ENCODE results near the gene METAP1D.

METAP1D gene

DNA sequence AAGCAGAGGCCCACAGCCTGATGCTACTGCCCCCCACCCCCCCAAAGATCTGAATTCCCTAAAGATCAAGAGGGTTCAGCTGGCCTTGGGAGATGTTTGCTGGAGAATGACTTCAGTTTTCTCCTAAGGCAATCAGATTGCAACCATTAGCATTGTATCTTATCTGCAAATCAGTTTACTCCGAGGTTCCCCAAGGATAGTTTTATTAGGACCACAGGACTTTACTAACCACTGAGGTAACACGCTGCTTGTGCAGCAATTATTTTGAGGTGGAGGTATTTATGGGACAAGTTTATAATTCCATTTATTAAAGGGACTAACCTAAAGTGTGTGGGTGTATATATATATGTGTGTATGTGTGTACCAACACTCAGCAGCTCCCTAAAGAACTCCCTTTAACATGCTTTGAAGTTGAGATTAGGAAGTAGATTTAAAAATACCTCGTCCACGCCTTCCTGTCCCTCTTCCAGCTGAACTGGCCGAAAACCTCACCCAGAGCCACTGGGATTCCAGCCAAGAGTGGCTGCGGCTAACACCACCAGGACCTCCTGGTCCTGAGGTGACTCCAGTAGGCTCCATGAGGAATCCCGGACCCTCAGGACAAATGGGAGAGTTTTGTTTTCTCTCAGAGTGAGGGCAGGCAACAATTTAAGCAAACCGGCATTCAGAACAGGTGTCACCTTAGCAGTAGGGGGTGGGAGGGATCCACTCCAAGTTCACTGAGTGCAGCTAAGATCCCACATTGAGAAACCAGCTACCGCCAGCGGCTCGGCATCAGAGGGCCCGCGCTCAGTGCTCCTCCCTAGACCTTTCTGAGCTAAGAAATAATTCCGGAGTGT lies 82.6 kb downstream of the METAP1D start:
- DNase-seq, result no peak

DNA sequence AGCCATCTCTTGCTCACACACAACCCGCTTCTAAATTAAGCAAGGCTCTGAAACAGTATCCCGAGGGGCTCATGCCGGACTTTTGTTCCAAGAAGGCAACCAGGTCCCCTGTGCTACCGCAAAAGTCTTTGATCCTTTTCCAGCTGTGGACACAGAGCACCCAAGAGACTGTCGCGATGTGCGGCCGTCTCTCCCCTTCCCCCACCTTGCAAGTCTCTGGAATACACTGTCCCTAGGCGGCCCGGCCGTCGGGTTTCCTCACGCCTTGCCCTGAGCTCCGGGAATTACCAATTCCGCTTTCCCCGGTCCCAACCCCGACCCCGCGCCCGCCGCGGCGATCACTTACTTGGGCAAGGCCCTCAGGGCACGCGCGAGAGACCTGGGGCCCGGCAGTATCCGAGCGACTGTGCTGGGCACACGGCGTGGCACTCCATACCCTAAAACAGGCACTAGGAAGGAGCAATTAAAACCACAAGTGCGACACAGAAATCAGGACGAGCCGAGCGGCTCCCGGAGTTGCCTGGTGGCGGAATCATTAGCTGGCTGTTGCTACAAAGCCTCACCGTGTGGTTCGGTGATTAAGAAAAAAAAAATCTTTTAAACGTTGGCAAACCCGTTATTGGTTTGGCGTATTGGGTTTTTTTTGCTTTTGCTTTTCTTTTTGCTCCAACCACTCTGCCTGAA lies 83.3 kb downstream of the METAP1D start:
- no peak for DNase-seq

DNA sequence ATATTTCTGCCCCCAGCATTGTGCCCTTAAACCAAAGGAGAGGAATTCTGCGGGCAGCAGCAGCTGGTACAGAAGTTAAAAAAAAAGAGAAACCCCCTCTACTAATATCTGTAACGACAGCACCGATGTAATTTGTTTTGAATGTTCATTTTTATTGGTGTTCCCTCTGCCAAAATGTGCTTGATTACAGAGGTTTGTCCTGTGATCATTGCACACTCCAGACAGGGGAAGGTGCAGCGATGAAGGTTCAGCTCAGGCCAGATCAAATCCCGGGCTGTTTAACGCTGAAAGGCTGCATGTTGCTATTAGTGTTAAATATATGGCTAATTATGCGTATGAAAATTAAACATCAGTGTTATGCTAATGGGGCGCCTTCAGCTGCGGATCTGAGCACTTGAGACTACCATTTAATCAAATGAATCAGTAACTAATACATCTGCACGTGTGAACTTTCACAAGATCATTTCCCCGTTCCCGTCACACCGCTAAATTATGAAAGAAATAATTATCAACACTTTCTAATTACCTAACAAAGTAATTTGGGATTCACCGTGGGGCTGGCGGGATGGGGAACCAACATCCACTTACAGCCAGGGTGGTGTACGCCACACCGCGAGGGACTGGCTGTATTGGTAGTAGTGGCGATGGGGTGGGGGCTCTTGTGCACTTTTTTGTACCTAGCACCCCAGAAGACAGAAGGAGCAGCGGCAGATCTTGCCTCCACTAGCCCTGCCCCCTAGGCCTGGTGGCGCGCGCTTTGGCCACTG lies 84.1 kb downstream of the METAP1D start:
- DNase-seq, result no peak

DNA sequence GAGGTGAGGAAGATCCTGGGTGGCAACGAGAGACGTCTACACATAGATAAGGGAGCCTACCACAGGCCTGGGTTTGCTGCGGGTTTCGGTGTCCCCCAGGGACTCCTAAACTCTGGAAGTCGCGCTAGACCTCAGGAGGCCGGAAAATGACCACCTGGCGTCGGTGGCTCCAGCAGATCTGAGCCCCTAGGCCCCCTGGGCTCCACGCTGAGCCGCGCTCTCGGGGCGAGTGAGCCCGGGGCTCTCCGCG lies 84.6 kb downstream of the METAP1D start:
- peak; percentile 68 for DNase-seq

DNA sequence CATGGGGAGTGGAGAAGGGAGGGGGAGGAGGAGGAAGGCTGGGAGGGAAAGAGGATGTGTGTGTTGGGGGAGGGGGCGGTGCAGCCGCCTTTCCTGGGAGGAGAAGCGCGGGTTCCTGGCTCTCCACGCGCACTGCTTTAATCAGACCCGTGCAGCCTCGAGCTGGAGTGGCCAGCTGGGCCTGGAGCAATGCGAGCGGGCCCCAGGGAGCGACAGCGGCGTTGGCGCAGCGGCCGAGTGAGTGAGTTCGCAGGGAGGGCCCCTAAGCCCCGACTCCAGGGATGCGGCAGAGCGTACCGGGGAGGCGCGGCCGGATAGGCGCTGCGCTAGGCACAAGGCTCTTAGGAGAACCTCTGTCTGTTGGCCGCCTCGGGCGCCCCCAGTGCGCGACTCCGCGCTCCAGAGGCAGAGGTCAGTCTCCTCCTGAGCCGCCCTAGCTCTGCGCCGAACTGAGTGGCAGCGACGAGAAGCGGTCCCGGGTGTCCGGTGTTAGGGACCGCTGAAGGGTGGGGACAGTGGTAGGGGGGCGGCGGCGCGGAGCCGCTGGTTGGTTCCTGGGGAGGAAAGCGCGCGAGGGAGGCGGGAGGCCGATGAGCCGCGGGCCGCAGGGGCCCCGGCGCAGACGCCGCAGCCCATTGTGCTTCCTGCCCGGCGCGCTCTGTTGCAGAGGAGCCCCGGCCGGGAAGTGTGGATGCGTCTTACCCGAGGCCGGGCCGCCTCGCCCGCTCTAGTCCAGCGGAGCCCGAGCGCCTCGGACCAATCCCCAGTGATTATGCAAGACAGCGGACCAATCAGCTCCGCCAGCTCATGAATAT lies 85.1 kb downstream of the METAP1D start:
- peak; percentile 89 for DNase-seq

DNA sequence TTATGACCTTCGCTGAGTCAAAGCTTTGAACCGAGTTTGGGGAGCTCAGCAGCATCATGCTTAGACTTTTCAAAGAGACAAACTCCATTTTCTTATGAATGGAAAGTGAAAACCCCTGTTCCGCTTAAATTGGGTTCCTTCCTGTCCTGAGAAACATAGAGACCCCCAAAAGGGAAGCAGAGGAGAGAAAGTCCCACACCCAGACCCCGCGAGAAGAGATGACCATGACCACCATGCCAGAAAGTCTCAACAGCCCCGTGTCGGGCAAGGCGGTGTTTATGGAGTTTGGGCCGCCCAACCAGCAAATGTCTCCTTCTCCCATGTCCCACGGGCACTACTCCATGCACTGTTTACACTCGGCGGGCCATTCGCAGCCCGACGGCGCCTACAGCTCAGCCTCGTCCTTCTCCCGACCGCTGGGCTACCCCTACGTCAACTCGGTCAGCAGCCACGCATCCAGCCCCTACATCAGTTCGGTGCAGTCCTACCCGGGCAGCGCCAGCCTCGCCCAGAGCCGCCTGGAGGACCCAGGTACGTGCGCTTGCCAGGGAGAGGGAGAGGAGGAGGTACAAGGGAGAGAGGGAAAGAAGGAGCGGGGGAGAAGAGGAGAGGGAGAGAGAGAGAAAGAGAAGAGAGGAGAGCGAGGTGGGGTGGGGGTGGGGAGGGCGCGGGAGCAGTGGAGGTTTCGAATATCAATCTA lies 85.9 kb downstream of the METAP1D start, which contains the start of gene DLX1:
Gene DLX1 (plus strand): TSS at position 48 of the 700 bp plus-strand sequence. CDS start 171 bp downstream, at position 219.
- DNase-seq, result peak; percentile 75

DNA sequence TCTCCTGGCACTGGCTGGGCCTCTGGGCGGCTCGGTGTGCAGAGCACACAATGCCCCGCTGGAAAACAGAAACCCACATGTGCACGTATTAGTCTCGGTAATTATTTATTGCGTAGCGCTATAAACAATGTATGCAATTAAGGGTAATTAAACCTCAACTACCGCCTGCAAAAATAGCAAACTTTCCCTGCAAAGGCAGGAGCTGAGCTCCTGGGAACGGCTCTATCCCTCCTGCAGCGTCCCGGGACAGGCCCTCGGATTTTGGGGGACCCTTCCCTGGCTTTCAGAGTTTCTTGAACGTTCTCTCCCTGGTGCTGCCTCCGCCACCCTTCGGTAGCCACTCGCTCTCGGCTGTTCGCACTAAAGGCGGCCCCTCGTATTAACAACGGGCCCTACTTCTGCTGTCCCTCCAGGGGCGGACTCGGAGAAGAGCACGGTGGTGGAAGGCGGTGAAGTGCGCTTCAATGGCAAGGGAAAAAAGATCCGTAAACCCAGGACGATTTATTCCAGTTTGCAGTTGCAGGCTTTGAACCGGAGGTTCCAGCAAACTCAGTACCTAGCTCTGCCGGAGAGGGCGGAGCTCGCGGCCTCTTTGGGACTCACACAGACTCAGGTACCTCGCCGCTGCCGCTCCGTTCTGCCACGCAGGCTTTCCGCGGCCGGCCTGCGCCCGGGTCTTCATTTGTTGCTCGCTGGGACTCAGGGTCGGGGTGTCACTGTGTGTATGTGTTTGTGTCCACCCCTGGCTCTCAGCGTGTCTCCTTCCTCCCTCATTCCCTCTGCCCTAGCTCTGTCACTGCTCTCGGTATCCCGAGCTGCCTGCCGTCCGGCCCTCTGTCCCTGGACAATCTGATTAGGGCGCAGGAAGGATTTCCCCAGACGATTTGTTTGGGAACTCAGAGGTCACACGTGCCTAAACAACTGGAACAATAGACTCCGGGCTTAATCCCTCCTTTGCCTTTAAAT lies 86.8 kb downstream of the METAP1D start:
- DNase-seq, result peak; percentile 68

DNA sequence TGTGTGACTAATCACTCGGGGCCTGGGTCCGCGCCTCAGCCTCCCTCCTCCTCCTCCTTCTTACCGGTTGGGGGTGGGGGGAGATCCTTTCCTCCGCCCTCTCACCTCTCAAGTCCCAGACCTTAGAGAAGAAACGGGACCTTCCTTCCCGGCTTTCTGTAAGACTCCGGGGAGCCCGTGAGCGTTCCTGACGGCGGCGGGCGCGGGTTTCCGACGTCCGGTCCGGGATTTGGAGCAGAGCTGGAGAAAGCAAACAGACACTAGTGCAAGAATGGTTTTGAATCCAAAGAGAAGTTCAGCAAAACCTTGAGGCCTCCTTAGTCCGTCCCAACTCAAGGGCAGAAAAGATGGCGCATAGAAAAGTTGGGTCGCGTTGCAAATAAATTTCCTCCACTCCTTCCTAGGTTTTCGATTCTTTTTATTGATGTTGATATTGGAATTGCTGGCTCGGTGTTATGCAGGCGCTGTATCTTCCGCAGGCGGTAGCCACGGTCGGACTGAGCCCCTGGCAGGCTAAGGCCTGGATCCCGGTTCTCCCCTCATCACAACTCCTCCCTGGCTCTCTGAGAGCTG lies 87.5 kb downstream of the METAP1D start:
- DNase-seq, result no peak

DNA sequence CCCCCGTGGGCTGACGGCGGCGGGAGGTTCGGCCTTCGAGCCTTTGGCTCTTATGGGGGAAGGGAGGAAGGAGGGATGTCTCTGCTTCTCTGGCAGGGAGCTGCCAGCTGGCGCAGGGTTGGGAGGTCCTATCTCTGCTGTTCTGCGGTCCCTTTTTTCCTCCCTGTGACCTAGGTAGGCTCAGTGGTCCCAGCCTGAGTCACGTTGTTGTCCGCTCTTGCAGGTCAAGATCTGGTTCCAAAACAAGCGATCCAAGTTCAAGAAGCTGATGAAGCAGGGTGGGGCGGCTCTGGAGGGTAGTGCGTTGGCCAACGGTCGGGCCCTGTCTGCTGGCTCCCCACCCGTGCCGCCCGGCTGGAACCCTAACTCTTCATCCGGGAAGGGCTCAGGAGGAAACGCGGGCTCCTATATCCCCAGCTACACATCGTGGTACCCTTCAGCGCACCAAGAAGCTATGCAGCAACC lies 88.1 kb downstream of the METAP1D start:
- DNase-seq, result no peak

DNA sequence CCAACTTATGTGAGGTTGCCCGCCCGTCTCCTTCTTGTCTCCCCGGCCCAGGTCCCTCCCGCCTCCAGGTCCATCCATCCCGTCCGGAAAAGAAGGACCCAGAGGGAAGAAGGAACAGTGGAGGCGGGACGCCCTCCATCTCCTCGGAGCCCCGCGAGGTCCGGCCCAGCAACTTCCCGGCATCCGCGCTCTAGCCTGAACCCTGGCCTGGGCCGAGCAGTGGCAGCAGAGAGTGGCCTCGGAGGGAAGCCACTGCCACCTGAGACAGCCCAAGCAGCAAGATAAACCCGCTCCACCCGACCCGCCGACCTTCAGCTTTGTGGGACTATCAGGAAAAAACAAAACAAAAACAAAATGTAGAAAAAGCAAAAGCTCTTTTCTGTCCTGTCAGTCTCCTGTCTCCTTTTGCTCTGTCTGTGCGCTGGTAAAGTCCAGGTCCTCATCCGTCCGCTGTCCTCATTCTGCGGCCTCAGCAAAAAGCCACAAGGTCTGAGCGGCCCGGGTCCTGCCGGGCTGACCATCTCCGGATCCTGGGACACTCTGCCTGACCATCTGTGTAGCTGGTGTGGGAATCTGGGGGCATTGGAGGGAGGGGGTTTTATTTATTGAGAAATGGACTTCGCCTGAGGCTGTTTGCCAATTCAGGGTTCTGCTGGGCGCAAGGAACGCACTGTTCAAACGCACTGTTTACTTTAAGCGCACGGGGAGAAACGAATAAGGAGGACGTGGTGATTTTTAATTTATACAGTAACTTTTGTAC lies 88.7 kb downstream of the METAP1D start:
- no peak for DNase-seq

DNA sequence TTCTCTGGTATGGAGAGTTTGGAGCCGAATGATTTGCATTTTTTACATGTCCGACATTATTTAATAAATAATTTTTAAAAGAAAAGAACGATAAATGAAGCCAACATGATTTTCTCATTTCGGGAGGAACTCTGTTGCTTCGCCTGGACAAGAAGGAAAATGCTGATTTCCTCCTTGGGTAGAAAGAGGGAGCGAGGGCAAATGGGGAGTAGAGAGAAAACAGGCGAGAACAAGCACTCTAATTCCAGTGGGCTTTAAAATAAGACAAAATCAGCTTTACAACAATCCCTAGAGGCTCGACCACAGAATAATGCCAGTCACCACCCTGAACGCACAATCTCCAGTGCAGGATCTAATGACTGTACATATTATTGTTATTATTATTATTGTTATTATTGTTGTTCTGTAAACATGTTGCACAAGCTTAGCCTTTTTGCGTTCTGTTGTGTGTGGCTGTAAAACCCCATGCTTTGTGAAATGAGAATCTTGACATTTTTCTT lies 89.3 kb downstream of the METAP1D start:
- no peak for DNase-seq

DNA sequence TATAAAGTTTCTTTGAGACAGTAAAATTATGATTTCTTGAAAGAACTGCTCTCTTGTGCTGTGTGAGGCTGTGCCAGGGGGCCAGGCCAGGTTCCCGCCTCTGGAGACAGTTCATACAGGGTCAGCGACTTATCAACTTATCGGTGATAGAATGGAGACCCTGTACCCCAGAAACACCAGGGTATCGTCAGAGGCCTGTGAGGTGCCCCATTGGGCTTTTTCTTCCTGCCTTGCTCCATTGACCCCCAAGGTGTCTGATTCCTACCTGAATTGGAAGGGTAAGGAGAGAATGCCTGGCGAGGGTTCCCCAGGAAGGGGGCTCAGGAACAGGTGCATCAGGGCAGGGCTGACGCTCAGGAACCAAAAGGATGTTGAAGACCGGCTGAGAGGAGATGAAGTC lies 89.9 kb downstream of the METAP1D start:
- no peak for DNase-seq

DNA sequence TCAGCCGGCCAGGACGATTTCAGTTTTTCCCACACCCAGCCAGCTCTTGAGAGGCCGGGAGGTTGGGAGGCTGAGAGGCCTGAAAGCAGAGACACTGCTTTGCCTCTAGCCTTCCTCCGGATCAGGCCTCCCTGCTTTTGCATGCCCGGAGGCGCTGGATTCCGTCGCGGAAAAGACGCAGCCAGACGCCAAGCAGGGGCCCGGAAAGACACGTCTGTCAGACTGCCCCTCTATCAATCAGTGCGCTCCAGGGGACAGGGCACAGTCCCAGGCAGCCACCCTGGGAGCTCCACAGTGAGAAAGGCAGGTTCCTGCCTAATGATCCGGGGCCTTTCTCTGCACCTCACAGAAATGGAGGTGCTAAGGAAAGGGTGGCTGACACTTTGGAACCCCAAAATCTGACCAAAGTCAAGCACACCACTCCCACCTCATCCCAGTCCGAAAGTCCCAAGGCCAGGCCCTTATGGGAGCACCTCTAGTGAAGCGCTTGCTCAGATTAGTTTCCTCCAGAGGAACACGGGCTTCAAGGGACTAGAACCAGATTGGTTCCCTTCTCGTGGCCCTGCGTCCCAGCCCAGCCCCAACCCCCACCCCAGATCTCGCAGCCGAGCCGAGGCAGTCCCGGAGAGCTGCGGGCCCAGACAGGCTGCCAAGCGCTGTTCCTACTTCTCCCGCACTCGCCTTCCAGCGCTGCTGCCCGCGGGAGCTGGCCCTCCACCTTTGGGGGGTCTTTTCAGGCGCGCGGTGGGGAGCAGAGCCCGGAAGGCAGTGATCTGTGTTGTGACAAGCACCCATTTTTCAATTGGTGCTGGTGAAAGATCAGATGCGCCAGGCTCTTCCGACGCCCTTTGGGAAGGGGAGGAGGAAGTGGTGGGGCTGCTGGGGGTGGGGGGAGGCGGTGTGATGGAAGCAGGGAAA lies 90.5 kb downstream of the METAP1D start:
- no peak for DNase-seq

DNA sequence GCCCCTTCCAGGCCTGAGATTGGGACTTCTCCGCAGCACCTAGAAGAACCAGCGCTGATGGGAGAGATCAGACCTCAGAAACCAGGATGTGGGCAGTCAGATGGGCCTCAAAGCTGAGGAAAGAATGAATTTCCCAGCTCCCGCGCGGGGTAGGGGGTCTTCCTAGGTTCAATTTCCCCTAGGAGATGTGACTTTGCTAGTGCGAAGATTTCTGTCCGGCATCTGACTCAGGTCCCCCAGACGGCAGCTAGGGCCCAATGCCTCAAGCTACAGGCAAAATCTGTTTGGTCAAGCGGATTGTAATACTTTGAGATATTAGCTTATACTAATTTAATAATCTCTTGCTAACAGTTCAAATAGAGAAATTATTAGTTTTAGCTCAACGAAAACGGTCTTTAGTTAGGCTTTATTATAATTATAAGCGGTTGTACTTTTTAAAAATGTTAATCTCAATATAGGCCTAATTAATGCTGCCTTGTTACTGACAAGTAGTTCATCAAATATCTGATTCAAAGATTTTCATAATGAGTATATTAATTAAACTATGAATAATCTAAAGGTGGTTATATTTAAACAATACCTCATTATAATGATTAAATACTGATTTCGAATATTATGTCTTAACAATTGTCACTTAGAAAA lies 91.4 kb downstream of the METAP1D start:
- DNase-seq, result no peak

DNA sequence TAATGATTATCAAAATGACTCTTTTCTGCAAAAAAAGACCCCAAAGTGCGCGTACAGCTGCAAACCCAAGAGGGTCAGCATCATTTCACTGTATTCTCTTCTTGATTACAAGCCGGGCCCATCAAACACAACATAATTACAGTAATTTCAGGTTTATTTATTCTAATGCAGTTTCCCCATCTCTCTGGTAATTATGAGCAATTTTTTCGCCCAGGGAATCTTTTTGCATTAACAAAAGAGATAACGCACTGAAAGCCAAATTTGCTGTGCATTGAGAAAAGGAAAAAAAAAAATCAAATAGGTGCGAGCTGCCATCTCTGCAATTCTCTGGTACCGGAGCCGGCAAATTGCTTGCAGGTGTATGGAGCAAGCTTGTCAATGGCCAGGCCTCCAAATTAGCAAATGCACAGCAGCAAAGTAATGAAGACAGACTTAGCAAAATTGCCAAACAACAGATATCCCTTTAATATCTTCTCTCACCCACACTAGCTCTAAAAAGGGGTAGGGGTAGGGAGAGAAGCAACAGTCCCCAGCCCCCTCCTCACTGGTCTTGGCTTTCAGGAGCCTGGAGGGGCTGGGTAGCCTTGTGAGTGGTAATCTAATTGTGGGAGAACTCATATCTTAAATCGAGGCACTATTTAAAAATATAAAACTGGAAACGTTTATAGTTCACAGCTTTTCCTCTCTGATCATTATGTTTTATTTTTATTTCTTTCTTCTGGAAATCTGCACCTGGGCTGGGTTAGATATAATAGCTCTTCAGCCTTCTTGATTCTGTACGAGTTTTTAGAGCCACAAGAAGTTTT lies 92.2 kb downstream of the METAP1D start:
- no peak for DNase-seq

DNA sequence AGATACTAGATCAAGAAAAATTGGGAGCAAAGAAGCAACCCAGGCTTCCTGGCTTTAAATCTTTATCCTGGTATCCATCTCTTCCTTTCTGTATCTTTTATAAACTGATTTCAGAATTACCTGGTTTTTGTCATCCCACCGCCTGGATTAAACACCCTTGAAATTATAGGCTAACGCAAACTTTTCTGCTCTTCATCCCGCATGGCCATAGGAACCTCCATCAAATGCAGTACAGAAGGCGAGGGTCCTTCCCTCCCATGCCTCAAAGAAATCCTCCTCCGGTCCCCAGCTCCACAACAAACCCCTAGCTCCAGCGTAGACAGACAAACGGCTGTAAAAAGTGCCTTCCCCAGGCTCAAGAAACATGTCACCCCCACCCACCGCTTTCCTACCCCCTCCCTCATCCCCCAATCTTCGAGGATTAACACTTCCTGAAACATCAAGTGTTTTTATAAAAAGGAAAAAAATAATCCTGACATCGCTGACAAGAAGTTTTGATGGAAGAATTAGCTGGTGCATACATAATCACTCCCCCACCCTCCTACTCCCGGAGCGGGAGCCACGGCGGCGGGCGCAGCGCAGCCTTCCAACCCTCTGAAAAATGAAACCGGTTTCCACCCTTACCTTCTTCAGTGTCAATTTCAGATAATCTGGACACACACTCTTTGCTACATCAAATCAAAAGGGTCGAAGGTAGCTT lies 93.1 kb downstream of the METAP1D start:
- DNase-seq, result no peak
